HepG2 (cell line): Measurements from ENCODE around the gene ART3. TPM values are rescaled to one million over a fixed set of nuclear protein-coding genes. Genes with fewer than 3 reads are reported as not detected.

ENCODE experiments used
- ASH2L ChIP-seq: fragments of 300-600, 200-600 bp; sonication (generic); IDR thresholded peaks from 2 replicates; pipeline ENCODE4 v1.7.0; 2017; ENCODE audit warnings: low read depth, mild to moderate bottlenecking, moderate library complexity, mixed read lengths, low read length; ENCODE audit not compliant: insufficient read length
- ATM ChIP-seq: fragments of 450-650 bp; IDR thresholded peaks from 2 replicates; pipeline ENCODE4 v1.7.1; 2017; ENCODE audit warnings: mild to moderate bottlenecking, borderline replicate concordance
- BCL3 ChIP-seq: sonication (generic); formaldehyde crosslinking; IDR thresholded peaks from 2 replicates; pipeline ENCODE4 v1.5.1; 2020; ENCODE audit warnings: mild to moderate bottlenecking, missing genetic modification reagents, moderate library complexity
- CREM ChIP-seq, 2 experiments: sonication (generic) in 1 of 2; formaldehyde crosslinking in 1 of 2; IDR thresholded peaks; 2 replicates each; pipeline versions ENCODE4 v1.4.0 to v1.6.1; 2016 to 2020; ENCODE audit warnings: antibody characterized with exemption in 1 of 2, mild to moderate bottlenecking in 1 of 2, missing genetic modification reagents in 1 of 2
- CTCF ChIP-seq: sonication (generic); formaldehyde crosslinking; IDR thresholded peaks from 2 replicates; pipeline ENCODE4 v1.5.0; 2020; ENCODE audit warnings: mild to moderate bottlenecking, missing genetic modification reagents, moderate library complexity
- GFI1 ChIP-seq: sonication (generic); formaldehyde crosslinking; IDR thresholded peaks from 2 replicates; pipeline ENCODE4 v1.5.0; 2020; ENCODE audit warnings: missing genetic modification reagents, mild to moderate bottlenecking, borderline replicate concordance
- KAT8 ChIP-seq: IDR thresholded peaks from 2 replicates; pipeline ENCODE4 v1.6.1; 2016; ENCODE audit warnings: missing genetic modification reagents, missing compliant biosample characterization
- KLF16 ChIP-seq, 2 experiments: sonication (generic) in 1 of 2; formaldehyde crosslinking in 1 of 2; IDR thresholded peaks; 2 replicates each; pipeline versions ENCODE4 v1.6.1 to v1.8.0; 2016 to 2023; ENCODE audit warnings: missing genetic modification reagents in 2 of 2, missing compliant biosample characterization in 1 of 2
- KMT2B ChIP-seq: IDR thresholded peaks from 2 replicates; pipeline ENCODE4 v1.6.1; 2016; ENCODE audit warnings: missing genetic modification reagents, missing compliant biosample characterization
- NCOA5 ChIP-seq: sonication (generic); formaldehyde crosslinking; IDR thresholded peaks from 2 replicates; pipeline ENCODE4 v1.4.0; 2020; ENCODE audit warnings: missing genetic modification reagents
- NFIB ChIP-seq: sonication (generic); formaldehyde crosslinking; IDR thresholded peaks from 2 replicates; pipeline ENCODE4 v1.9.0; 2021; ENCODE audit warnings: missing genetic modification reagents, mild to moderate bottlenecking, borderline replicate concordance
- PBX3 ChIP-seq: sonication (generic); formaldehyde crosslinking; IDR thresholded peaks from 2 replicates; pipeline ENCODE4 v1.8.1; 2023; ENCODE audit warnings: missing genetic modification reagents, inconsistent platforms, borderline replicate concordance
- REXO4 ChIP-seq: sonication (generic); formaldehyde crosslinking; IDR thresholded peaks from 2 replicates; pipeline ENCODE4 v1.8.0; 2022; ENCODE audit warnings: missing genetic modification reagents, mild to moderate bottlenecking, borderline replicate concordance
- SKI ChIP-seq: fragments of 450-650 bp; IDR thresholded peaks from one replicate; pipeline ENCODE4 v1.6.1; 2018; ENCODE audit warnings: mild to moderate bottlenecking; ENCODE audit not compliant: partially characterized antibody
- SNRNP70 ChIP-seq: fragments of 200-400 bp; formaldehyde crosslinking; IDR thresholded peaks from 2 replicates; pipeline ENCODE4 v1.6.1; 2017; ENCODE audit warnings: mild to moderate bottlenecking, low read depth, low read length, moderate library complexity
- SP140L ChIP-seq: sonication (generic); formaldehyde crosslinking; IDR thresholded peaks from 2 replicates; pipeline ENCODE4 v1.4.0; 2020; ENCODE audit warnings: missing genetic modification reagents, borderline replicate concordance
- TERF1 ChIP-seq: sonication (generic); formaldehyde crosslinking; IDR thresholded peaks from 2 replicates; pipeline ENCODE4 v1.8.0; 2022; ENCODE audit warnings: mild to moderate bottlenecking, missing genetic modification reagents, moderate library complexity
- ZNF264 ChIP-seq: sonication (generic); formaldehyde crosslinking; IDR thresholded peaks from 2 replicates; pipeline ENCODE4 v1.4.0; 2020; ENCODE audit warnings: missing genetic modification reagents
- ZNF782 ChIP-seq: sonication (generic); formaldehyde crosslinking; IDR thresholded peaks from 2 replicates; pipeline ENCODE4 v1.4.0; 2020; ENCODE audit warnings: missing genetic modification reagents, mild to moderate bottlenecking, borderline replicate concordance
- ZNF841 ChIP-seq: sonication (generic); formaldehyde crosslinking; IDR thresholded peaks from 2 replicates; pipeline ENCODE4 v1.8.1; 2023; ENCODE audit warnings: missing genetic modification reagents, borderline replicate concordance
- ZSCAN12 ChIP-seq: sonication (generic); formaldehyde crosslinking; IDR thresholded peaks from 2 replicates; pipeline ENCODE4 v1.9.0; 2021; ENCODE audit warnings: mild to moderate bottlenecking, missing genetic modification reagents
- ZSCAN25 ChIP-seq: sonication (generic); formaldehyde crosslinking; IDR thresholded peaks from 2 replicates; pipeline ENCODE4 v1.8.0; 2022; ENCODE audit warnings: mild to moderate bottlenecking, missing genetic modification reagents
- polyA plus RNA-seq, 8 experiments: library from polyadenylated mRNA; depleted of rRNA in 3 of 8; stranded (reverse) in 7 of 8; unstranded in 1 of 8; fragments of >200 nt; fragmentation: Illumina TruSeq in 4 of 8; extraction: Trizol in 4 of 8; gene quantifications; 2 replicates each; pipeline versions ENCODE4 v1.2.1 to v1.2.3, GENCODE V29; 2011 to 2016; ENCODE audit warnings: low read depth in 4 of 8, missing spikeins in 1 of 8, mixed read lengths in 1 of 8; ENCODE audit not compliant: insufficient read depth in 1 of 8
- total RNA-seq, 5 experiments: library from RNA; depleted of rRNA; stranded (reverse); fragments of >200 nt; fragmentation: Illumina TruSeq; extraction: Trizol; gene quantifications; 2 replicates each; pipeline ENCODE4 v1.2.3, GENCODE V29; 2016; ENCODE audit warnings: low read depth in 1 of 5

ART3 gene
- total and polyA plus RNA-seq, 2 of the 13 experiments (the other 11 are each of a cell fraction or from before 2014, with no cell fraction given) = not detected

GRCh38 chr4:76148142-76148865, 73.8 kb downstream of the ART3 start, which contains the start of gene NUP54 (continued):
- TF ChIP-seq PBX3 (CRISPR knock-in tag) (no peak; the same call in 1 of the 2 replicates), ZSCAN12 (CRISPR knock-in tag) (no peak), ZSCAN25 (CRISPR knock-in tag) (peak; percentile 56; the same call in 1 of the 2 replicates), TERF1 (peak; percentile 26; the same call in 1 of the 2 replicates), KLF16 (CRISPR knock-in tag; IDR thresholded peaks at IDR 0.05) (peak; percentile 50 to 98; a peak in 2 of 4 replicates), KMT2B (peak; percentile 99), CREM (IDR thresholded peaks at IDR 0.05) (peak; percentile 87), CREM (CRISPR knock-in tag; IDR thresholded peaks at IDR 0.05) (no peak), BCL3 (peak; percentile 83), ZNF782 (peak; percentile 81; the same call in 1 of the 2 replicates), KAT8 (CRISPR knock-in tag) (peak; percentile 97), SNRNP70 (no peak), ZNF264 (0 out of 2 replicates have a peak, but pooled peaks have one; percentile 48), SP140L (CRISPR knock-in tag) (no peak), CTCF (CRISPR knock-in tag) (no peak; the same call in 1 of the 2 replicates), NCOA5 (CRISPR knock-in tag) (no peak), SKI (peak; percentile 58), ZNF841 (CRISPR knock-in tag) (0 out of 2 replicates have a peak, but pooled peaks have one; percentile 27), ATM (no peak), GFI1 (CRISPR knock-in tag) (peak; percentile 63; the same call in 1 of the 2 replicates), REXO4 (CRISPR knock-in tag) (no peak), NFIB (CRISPR knock-in tag) (no peak), ASH2L (peak; percentile 99)
